Erythroblast (primary cell): ENCODE measurements around the gene GRIK1.

ENCODE experiments used
- DNase-seq, 2 experiments: peaks; one replicate each; lab custom pipeline; 2025; lab: John Stamatoyannopoulos, UW
- GATA1 ChIP-seq: IDR thresholded peaks from 2 replicates; pipeline ENCODE4 v1.6.1; 2011; ENCODE audit warnings: low read depth, mild to moderate bottlenecking, control low read depth, low read length, moderate library complexity
- POLR2A ChIP-seq: IDR thresholded peaks from 2 replicates; pipeline ENCODE4 v1.6.1; 2011; ENCODE audit warnings: mild to moderate bottlenecking, low read length

The GRIK1 gene

DNA sequence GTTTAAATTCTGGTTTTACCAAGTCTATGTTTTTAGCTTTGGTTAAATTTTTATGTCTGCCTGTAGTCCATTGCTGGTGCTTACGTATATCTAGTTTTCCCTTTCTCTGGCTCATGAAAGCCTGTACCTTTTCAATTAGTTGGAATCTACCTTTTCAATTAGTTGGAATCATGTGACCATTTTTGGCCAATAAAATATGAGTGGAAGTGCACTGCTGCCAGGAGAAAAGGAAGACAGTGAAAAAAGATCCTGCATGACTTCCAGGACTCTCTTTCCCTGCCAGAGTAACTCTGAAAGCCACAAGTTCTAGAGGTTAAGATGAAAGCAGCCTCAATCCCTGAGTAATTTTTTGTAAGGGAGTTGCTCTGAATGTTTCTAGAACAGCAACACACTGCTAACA lies 2.2 kb upstream of the GRIK1 start:
- DNase-seq: no peak
- TF ChIP-seq POLR2A (no peak), GATA1 (no peak)

DNA sequence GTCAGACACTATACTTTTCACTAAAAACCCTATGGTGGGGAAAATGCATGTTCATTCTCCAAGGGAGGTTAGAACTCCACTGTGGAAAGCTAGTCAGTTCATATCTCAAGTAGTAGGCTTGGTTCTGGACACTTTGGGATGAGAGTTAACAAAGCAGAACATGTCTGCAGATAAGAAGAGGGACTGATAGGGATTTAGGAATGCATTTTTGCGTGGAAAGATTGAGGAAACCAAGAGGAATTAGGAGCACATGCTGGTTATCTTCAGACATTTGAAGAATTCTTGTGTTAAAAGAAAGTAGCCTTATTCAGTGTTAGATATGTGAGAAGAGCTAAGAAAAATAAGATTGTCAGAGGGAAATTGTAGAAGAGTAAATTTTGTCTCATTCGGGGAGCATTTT lies 1.2 kb upstream of the GRIK1 start:
- TF ChIP-seq POLR2A: no peak
- no peak for TF ChIP-seq GATA1

DNA sequence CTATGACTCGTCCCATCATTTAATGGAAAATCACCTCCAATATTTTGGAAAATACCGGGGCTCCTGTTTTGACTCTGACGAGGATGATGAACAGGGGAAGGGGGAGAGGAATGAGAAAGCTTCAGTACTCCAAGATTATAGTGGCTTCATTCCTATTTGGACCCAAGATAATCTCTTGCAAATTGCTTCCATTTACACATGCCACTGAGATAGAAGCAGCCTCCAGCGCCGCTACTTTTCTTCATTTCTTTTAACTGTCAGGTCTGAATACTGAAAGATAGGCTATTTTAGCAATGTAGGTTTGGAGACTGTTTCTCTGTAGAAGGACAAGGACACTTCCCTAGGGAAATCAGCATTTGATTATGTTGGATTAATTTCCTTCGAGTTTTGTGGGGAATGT lies 565 bp upstream of the GRIK1 start:
- no peak for DNase-seq
- TF ChIP-seq POLR2A (no peak), GATA1 (no peak)

More for the DNA sequence above, 1.2 kb upstream of the GRIK1 start:
- no peak for DNase-seq

DNA sequence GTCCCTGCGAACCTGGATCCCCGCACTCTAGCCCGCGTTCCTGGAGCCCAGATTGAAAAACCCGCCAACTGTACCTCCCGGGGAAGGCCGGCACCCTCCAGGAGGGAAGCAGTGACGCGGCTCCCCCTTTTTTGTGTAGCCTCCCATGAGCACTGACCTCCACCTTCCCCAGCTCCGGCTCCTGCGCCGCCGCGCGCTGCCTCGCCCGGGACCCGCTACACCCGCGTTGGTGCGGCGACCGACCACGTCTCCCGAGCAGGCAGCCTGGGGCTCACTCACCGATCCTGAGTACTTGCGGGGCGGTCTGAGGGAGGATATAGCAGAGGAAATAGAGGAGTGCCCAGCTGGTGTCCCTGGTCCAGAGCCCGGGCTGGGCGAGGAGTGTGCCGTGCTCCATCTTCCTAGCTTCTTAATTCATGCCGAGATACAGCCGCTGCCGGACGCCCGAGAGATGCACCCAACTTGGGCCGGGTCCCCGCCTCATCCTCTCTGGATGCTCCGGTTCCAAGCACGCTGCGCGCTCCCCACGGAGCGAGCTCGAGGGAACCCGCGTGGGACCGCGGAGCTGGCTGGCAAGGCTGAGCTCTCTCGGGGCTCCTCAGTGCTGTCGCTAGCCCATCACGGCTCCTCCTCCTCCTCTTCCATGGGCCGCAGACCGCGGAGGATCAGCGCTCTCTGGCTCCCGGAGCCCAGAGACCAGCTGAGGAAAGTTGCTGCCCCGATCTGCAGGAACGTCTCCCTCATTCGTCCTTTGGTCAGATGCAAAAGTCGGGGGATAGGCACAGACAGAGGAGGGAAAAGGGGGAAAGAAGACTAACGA lies 482 bp downstream of the GRIK1 start:
- TF ChIP-seq POLR2A (no peak), GATA1 (no peak)
- no peak for DNase-seq

DNA sequence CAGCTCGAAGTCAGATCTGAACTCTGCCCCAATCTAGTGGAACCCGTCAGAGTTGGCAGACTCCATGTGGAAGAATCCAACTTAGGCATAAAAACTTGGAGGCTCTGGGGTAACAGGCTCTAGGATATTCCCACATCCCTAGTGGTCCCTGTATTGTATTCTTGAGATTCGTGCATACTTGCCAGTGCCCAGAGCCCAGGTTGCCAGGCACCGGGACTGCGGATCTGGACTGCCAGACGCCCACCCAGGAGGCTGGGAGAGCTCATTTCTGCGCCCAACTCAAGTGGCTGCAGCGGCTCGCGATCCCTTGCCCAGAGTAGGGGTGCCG lies 1.1 kb downstream of the GRIK1 start:
- no peak for TF ChIP-seq GATA1
- no peak for TF ChIP-seq POLR2A
- no peak for DNase-seq

DNA sequence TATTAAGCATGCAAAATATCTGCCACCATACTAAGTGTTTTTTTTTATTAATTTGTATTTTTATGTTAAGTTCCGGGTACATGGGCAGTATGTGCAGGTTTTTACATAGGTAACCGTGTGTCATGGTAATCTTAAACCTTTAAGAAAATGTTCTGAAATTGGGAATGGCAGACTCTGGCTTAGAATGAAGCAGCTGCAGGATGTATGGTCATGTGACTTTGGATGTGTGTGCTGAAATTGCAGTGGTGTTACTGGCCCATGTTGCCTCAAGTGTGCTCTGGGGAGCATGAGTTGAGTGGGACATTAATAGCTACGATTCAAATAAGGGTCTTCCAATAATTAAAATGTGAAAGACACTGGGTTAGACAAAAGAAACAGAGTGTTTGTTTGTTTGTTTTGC lies 6.7 kb downstream of the GRIK1 start:
- no peak for DNase-seq
- no peak for TF ChIP-seq GATA1
- no peak for TF ChIP-seq POLR2A

DNA sequence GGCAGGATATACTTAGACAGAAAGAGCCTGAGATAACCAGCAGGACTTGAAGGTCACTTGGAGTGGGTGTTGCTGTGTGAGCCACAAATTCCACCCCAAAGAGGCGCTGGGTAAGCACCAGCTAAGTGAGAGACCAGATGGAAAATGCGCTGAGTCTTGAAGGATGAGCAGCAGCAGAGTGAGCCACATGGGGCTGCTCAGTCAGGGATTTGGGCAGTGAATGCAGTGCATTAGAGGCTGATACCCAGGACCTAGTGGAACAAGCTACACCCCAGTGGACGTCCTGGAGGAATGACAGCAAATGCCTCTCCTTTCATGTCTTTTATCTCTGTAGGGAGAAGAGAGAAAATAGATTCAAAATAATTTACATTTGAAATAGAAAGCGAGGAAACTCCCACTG lies 11.3 kb downstream of the GRIK1 start:
- no peak for DNase-seq
- TF ChIP-seq POLR2A: no peak
- no peak for TF ChIP-seq GATA1

DNA sequence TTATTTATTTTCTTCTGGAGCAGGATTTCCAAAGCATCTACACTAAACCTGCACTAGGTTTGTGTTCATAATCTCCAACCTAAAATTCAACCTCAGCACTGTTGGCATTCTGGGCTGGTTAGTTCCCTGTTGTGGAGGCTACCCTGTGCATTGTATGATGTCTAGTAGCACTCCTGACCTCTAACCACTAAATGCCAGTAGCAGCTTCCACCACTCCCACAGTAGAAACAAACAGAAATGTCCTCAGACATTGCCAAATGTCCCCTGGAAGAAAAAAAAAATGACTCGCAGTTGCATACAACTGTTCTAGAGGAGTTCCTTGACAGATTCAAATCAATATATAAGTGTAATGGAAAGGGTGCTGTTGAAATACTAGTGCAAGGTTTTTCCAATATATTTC lies 18.9 kb downstream of the GRIK1 start:
- no peak for TF ChIP-seq GATA1
- no peak for TF ChIP-seq POLR2A
- DNase-seq: no peak

DNA sequence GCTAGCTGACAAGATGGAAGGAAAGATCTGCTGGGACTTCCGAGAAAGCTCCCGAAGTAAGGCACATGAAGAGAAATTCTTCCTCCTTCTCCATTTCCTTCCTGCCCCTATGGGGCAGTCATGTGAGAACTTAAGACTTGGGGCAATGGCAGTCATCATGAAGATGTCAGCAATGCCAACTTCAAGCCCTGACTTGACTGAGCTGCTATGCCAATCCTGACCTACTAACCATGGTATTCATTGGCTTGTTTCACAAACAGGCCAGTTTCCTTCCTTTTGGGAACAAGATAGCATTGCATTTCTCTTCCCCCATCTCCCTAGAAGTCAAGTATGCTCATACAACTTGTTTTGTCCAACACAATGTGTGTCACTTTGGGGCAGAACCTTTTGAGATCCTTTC lies 25.5 kb downstream of the GRIK1 start:
- DNase-seq: no peak
- TF ChIP-seq POLR2A (no peak), GATA1 (no peak)

DNA sequence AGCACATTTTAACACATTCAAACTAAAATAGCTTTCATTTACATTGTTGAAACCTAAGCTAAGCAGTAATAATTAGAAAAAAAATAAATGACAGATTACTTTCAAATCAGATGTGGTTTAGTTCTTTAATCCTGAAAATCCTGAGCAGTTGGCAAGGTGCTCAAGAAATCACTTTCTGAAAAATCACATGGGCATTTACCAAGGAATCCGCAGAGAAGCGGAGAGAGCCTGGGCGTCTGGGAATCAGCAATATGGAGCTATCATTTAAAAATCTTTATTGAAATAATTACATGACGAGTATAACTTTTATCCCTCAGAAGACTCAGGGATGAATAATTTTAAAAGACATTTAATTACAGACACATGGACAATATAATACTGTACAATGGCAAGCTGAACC lies 30.2 kb downstream of the GRIK1 start:
- DNase-seq: no peak
- no peak for TF ChIP-seq POLR2A
- TF ChIP-seq GATA1: no peak

DNA sequence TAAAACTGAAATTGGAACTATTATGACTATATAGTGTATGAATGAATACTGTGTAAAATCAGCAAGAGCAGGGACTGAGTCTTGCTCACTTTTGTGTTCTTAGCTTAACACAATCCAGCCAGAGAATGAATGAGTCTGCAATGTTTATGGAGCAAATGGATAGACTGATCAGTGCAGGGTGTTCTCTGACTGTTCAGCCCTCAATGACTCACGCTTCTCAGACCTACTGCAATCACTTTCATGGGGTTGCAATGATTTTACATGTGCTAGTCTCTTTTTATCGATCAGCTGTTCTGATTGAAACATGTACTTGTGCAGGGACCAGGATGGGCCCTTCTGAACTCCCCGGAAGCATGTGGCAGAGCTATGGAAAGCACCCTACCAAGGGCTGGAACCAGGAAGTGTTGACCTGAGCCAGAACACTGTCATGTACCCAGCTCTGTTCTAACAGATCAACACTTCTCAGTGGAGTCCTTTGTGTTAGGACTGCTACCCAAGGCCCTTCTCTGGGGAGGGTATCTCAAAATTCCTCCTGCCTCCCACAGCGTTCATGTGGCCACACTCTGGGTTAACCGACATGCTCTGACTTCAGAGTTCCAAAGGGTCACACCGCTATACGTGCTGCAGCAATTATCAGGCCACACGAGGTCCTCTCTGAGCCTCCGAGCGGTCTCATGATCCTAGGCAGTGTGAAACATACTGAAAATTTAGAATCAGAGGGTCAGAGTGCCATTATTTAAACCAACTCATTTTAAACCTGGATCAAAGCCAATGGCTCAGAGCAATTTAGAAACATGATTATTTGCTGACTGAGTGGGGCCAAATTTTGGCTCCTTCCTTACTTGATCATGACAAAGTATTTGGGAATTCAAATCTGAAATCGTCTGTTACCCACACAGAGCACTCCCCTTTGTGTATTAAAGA lies 35.2 kb downstream of the GRIK1 start:
- DNase-seq: no peak
- TF ChIP-seq POLR2A: no peak
- no peak for TF ChIP-seq GATA1

DNA sequence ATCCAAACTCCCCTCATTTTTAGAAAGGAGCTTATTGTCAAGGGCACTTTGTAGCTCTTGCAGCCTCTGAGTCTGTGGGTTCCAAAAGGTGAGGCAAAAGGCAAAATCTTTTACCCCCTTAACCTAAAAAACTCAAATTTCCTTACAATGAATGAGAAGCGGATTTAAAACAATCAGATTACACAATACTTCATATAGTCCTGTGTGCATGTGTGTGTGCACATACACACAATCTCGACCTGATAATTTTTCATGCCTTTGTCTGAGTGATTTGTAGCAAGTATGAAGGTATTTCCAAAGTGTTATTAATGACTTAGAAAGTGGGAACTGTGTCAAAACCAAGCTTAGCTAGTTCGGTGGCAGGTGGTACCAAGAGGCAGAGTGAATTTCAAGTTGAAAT lies 42.9 kb downstream of the GRIK1 start:
- TF ChIP-seq POLR2A (no peak), GATA1 (no peak)
- no peak for DNase-seq

DNA sequence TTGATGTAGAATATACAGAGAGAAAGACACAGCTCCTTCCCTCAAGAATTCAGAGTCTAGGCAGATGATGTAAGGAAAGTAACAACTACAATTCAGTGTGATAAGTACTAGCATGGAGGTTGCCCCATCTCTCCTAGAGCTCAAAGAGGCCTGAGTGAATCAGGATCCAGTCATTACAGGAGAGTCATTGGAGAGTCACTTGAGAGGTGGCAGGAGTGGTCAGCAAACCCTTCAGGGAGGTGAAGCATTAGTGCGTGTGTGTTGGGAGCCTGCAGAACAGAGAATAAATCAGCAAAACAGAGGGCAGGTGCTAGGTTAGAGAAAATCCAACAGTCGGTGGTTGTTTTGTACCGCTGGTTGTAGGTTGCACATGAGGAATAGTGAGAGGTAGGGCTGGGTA lies 46.1 kb downstream of the GRIK1 start:
- TF ChIP-seq GATA1: no peak
- no peak for TF ChIP-seq POLR2A
- DNase-seq: no peak

DNA sequence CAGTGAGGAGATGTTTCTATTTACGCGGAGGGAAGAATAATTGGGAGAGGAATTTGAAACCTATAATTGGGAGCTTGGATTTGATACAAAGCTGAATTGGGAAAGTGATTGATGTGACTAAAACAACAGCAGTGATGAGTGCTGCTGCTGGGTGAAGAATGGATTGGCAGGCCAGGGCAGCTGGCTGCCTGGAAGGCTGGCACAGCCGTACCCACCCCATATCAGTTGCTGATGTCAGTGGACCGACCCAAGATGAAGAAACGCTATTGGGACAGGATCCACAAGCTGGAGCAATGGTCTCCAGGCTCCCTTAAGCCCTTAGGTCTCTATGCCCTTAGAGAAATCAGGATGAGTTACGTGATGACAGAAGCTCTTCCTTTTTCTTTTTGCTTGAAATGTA lies 47.4 kb downstream of the GRIK1 start:
- no peak for TF ChIP-seq POLR2A
- TF ChIP-seq GATA1: no peak
- DNase-seq: no peak

DNA sequence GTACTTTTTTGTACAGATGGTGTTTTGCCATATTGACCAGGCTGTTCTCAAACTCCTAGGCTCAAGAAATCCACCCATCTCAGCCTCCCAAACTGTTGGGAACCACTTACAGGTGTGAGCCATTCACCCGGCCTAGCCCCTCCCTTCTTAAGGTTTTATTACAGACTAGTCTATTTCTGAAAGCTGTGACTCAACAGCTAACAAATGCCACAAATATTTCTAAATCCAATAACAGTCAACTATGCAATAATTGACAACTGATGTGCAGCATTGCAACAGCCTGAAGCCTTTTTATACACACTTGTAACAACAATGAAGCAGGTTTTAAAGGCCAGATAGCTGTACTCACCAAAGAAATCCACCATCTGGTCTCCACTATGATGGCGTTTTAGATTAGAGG lies 51.4 kb downstream of the GRIK1 start:
- TF ChIP-seq GATA1 (no peak), POLR2A (no peak)
- no peak for DNase-seq

DNA sequence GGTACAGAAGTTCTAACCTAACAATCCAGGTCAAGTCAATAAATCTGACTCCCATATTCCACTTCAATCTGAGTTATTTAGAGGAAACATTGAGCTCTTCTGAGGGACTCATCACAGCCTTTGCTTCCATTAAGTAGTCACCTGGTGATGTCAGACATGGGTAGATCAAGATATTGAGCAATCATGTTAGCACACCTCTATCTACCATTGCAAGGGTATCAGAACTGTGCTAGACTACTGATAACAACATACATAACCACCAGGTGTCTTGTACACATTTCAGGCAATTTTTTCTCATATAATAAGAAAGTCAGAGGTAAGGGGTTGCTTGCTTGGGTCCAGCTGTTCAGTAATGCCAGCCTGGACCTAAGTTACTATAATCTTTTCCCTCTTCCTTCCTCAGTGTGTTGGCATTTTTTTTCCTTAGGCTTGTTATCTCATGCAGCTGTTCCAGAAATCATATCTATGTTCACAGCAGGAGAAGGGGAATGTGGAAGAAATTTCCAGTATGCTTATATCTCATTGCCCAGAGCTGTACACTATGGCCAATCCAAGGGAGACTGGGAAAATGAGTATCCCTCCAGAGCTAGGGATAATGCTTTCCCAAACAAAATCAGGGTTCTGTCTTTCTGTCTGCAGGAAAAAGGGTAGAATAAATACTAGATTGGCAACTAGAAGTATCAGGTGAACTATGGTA lies 52.3 kb downstream of the GRIK1 start:
- TF ChIP-seq POLR2A (no peak), GATA1 (no peak)

More for the DNA sequence above, 52.3 kb downstream of the GRIK1 start:
- DNase-seq: no peak
